Mesothelial cell of epicardium (in vitro differentiated cells): Measurements from ENCODE around the gene HNRNPLL. TPM values are rescaled to one million over a fixed set of nuclear protein-coding genes. Genes with fewer than 3 reads are reported as not detected.
A peak's percentile ranks its signal among the peaks of the same experiment; 100 is the strongest.
"Not testable (repeated sequence)": the region's sequence is repeated elsewhere in the genome, so short reads cannot be mapped to it uniquely, and the experiment has no call there.

ENCODE experiments used
- DNase-seq, 2 experiments: peaks; one replicate each; pipeline ENCODE4 v3.0.0; 2021; ENCODE audit warnings: low spot score in 2 of 2; ENCODE audit not compliant: unreplicated experiment in 2 of 2
- H3K27ac Mint-ChIP-seq: 2 replicates; pipeline ENCODE4 v1.8.0; 2021; ENCODE audit warnings: mixed read lengths
- H3K27me3 Mint-ChIP-seq: 2 replicates; pipeline ENCODE4 v1.8.0; 2021; ENCODE audit warnings: low read depth, mixed read lengths
- H3K36me3 Mint-ChIP-seq: 2 replicates; pipeline ENCODE4 v1.8.0; 2021; ENCODE audit warnings: mixed read lengths
- H3K4me1 Mint-ChIP-seq: 2 replicates; pipeline ENCODE4 v1.8.0; 2021; ENCODE audit warnings: mixed read lengths
- H3K4me3 Mint-ChIP-seq: 2 replicates; pipeline ENCODE4 v1.8.0; 2021; ENCODE audit warnings: mild to moderate bottlenecking, moderate library complexity, mixed read lengths
- H3K9me3 Mint-ChIP-seq: 2 replicates; pipeline ENCODE4 v1.8.0; 2021; ENCODE audit warnings: mixed read lengths
- CTCF ChIP-seq: fragments of 200-600 bp; sonication (generic); IDR thresholded peaks from one replicate; pipeline ENCODE4 v1.5.0; 2021; ENCODE audit warnings: antibody characterized with exemption; ENCODE audit not compliant: unreplicated experiment
- total RNA-seq: library from RNA; stranded (reverse); gene quantifications from 3 replicates; pipeline ENCODE4 v1.2.1, GENCODE V29; 2021

The HNRNPLL gene
- total RNA-seq, 1 donor from 2014 or later: 80.7 TPM

DNA sequence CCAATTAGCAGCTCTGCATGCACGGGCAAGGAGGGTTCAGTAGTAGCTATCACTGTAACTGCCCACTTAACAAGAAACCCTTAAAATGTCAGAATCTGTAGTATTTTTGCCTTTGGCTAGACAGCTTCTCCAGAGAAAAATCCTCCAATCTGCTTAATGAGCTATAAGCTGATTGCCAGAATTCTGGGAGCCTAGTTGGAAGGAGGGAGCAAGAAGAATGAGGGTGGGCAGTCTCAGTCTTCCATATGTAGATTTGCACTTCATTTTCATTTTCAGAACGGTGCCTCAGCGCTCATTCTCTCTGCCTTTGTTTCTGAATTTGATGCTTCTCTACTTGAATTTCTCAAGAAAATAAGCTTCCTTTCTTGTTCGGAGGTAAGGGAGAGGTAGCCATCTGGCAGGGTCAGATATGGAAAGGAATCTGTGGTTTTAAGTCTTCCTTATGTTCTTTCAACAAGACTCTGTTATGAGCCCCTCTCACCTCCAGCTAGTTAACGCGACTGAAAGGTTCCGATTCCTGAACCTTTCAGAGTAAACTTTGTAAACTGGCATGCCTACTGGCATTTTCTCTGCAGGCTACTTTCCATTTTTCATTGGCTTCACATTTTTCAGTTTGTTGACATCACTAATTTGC is 53.5 kb downstream of the HNRNPLL start:
- H3K4me3 Mint-ChIP-seq: no peak overlapping the region
- H3K36me3 Mint-ChIP-seq: peaks cover 17% of the 10 kb centered on the region
- no peaks in the 10 kb centered on the region for H3K27me3 Mint-ChIP-seq
- no peak for DNase-seq
- H3K9me3 Mint-ChIP-seq: peaks cover 11% of the 10 kb centered on the region
- H3K27ac Mint-ChIP-seq: peak overlapping the region; percentile 75
- peaks cover 10% of the 10 kb centered on the region for H3K4me1 Mint-ChIP-seq
- TF ChIP-seq CTCF: no peak

- peaks cover 16% of the 10 kb centered on the region for H3K36me3 Mint-ChIP-seq
- H3K9me3 Mint-ChIP-seq: peaks cover 11% of the 10 kb centered on the region
- H3K27me3 Mint-ChIP-seq: no peaks in the 10 kb centered on the region
- DNase-seq: no peak
- H3K4me3 Mint-ChIP-seq: no peak overlapping the region
- H3K27ac Mint-ChIP-seq: no peak overlapping the region
- H3K4me1 Mint-ChIP-seq: peaks cover 14% of the 10 kb centered on the region
- no peak for TF ChIP-seq CTCF
Observed at GRCh38 chr2:38547791-38548190, 54.9 kb downstream of the HNRNPLL start.

- Mint-ChIP-seq H3K27ac (no peak overlapping the region), H3K4me1 (peaks cover 26% of the 10 kb centered on the region), H3K4me3 (no peak overlapping the region), H3K9me3 (peaks cover 11% of the 10 kb centered on the region), H3K36me3 (peaks cover 8% of the 10 kb centered on the region), H3K27me3 (no peaks in the 10 kb centered on the region)
- no peak for DNase-seq
- TF ChIP-seq CTCF: no peak
Observed at GRCh38 chr2:38546585-38546984, 56.1 kb downstream of the HNRNPLL start.

DNA sequence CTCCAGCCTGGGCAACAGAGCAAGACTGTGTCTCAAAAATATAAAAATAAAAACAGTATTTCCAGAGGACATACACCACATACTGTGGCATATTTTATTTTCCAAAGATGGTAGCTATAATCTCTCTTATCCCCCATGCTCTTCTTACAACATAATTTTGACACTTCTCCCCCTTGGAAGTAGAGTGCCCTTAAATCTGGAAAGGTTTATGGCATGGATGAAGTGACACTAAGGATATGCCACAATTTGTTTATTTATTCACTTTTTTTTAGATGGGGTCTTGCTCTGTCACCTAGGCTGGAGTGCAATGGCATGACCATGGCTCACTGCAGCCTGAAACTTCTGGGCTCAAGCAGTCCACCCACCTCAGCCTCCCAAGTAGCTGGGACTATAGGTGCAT is 56.7 kb downstream of the HNRNPLL start:
- peaks cover 11% of the 10 kb centered on the region for H3K9me3 Mint-ChIP-seq
- H3K4me1 Mint-ChIP-seq: peaks cover 30% of the 10 kb centered on the region
- H3K27me3 Mint-ChIP-seq: no peaks in the 10 kb centered on the region
- TF ChIP-seq CTCF: no peak
- no peak for DNase-seq
- H3K4me3 Mint-ChIP-seq: no peak overlapping the region
- no peak overlapping the region for H3K27ac Mint-ChIP-seq
- H3K36me3 Mint-ChIP-seq: peaks cover 3% of the 10 kb centered on the region

DNA sequence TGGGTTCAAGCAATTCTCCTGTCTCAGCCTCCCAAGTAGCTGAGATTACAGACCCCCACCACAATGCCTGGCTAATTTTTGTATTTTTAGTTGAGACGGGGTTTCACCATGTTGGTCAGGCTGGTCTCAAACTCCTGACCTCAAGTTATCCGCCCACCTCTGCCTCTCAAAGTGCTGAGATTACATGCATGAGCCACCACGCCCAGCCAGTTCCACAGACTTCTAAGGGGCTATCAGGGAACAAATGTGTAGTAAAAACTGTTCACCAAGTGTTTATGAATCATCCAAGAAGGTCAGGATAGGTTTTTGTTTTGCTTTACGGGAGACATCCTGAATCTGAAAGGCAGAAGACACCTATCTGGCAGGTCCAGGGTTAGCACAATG is 60.5 kb downstream of the HNRNPLL start:
- H3K4me3 Mint-ChIP-seq, H3K9me3 Mint-ChIP-seq, H3K36me3 Mint-ChIP-seq, H3K27me3 Mint-ChIP-seq, DNase-seq: not testable (repeated sequence)
- Mint-ChIP-seq H3K27ac (peak overlapping the region; percentile 89), H3K4me1 (peaks cover 45% of the 10 kb centered on the region)

DNA sequence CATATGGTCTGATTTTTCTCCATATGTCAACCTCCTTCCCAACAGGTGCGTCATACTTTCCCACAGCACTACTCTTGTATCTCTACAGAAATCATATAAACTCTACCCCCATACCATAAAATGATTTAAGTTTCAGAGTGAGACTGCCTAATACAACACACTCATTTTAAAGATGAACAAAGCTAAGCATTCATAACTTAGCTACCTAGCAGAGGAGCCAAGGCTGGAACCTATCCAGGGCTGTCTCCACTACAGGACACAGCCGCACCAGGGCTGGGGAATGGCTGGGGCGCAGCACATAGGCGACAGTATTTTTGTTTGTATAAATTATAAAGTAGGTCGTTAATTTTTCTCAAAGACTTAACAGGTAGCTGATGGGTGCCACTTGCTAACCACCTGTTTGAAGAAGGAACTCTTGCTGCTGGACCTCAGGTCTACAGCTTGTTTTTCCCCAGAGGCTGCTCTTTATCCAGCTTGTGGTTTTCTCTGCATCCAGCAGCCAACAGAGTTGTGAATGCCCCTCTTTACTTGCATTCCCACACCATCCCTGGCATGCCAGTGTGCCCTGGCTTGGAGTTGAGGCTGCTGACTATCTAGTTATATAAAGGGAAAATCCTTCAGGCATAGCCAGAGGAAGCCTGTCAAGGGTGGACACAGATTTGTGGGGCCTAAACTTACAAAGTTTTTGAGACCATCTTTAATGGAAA is 62.0 kb downstream of the HNRNPLL start:
- no peaks in the 10 kb centered on the region for H3K27me3 Mint-ChIP-seq
- peaks cover 45% of the 10 kb centered on the region for H3K4me1 Mint-ChIP-seq
- DNase-seq: no peak
- H3K9me3 Mint-ChIP-seq: no peaks in the 10 kb centered on the region
- H3K27ac Mint-ChIP-seq: no peak overlapping the region
- no peak for TF ChIP-seq CTCF
- no peak overlapping the region for H3K4me3 Mint-ChIP-seq
- H3K36me3 Mint-ChIP-seq: no peaks in the 10 kb centered on the region
